Tibial nerve (tissue), 3 donors: Measurements from ENCODE around the gene PDE1C.

Experiments
- CTCF ChIP-seq, 5 experiments: fragments of 200-600 bp in 3 of 5; fragments of 450-650 bp in 2 of 5; sonication (generic) in 3 of 5; IDR thresholded peaks; one replicate each; pipeline ENCODE4 v1.5.1; 2016 to 2019; ENCODE audit warnings: antibody characterized with exemption in 5 of 5, mild to moderate bottlenecking in 3 of 5, moderate library complexity in 2 of 5
- POLR2A ChIP-seq, 2 donors: fragments of 450-650 bp; IDR thresholded peaks; one replicate each; pipeline ENCODE4 v1.6.1; 2017; ENCODE audit warnings: antibody characterized with exemption in 2 of 2, mild to moderate bottlenecking in 2 of 2, moderate library complexity in 2 of 2

GRCh38 chr7:32051128-32051527 lies 19.1 kb downstream of the PDE1C start:
- TF ChIP-seq POLR2A (IDR thresholded peaks at IDR 0.05) (no peak), CTCF (IDR thresholded peaks at IDR 0.05) (no peak)
